OCI-LY1 (cell line): ENCODE results near the gene BMPR1A.
"Not testable (repeated sequence)": the region's sequence is repeated elsewhere in the genome, so short reads cannot be mapped to it uniquely, and the experiment has no call there.

Experiments used
- EZH2 ChIP-seq: fragments of 200-600 bp; sonication (generic), shearing (Covaris generic); IDR thresholded peaks from 2 replicates; pipeline ENCODE4 v1.8.0; 2017; ENCODE audit warnings: borderline replicate concordance, mixed run types, mild to moderate bottlenecking, antibody characterized with exemption, low read length, moderate library complexity, mixed read lengths
- TF ChIP-seq, protein P1 (sequence below): fragments of 200-600 bp; sonication (generic), shearing (Covaris generic); IDR thresholded peaks from 2 replicates; pipeline ENCODE4 v1.5.1; 2017; ENCODE audit warnings: mild to moderate bottlenecking, antibody characterized with exemption, low read length, moderate library complexity, mixed read lengths

DNA sequence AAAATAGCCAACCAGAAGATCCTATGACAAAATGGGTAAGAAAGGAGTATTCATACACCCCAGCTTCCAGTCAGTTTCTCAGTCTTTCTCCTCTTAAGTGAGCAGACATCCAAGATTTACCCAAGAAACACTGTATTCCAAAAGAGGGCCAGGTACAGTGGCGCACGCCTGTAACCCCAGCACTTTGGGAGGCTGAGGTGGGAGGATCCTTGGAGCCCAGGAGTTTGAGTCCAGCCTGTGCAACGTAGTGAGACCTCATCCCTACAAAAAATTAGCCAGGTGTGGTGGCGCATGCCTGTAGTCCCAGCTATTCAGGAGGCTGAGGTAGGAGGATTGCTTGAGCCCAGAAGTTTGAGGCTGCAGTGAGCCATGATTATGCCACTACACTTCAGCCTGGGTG, 191.4 kb downstream of the BMPR1A start:
- TF ChIP-seq, protein P1, sequence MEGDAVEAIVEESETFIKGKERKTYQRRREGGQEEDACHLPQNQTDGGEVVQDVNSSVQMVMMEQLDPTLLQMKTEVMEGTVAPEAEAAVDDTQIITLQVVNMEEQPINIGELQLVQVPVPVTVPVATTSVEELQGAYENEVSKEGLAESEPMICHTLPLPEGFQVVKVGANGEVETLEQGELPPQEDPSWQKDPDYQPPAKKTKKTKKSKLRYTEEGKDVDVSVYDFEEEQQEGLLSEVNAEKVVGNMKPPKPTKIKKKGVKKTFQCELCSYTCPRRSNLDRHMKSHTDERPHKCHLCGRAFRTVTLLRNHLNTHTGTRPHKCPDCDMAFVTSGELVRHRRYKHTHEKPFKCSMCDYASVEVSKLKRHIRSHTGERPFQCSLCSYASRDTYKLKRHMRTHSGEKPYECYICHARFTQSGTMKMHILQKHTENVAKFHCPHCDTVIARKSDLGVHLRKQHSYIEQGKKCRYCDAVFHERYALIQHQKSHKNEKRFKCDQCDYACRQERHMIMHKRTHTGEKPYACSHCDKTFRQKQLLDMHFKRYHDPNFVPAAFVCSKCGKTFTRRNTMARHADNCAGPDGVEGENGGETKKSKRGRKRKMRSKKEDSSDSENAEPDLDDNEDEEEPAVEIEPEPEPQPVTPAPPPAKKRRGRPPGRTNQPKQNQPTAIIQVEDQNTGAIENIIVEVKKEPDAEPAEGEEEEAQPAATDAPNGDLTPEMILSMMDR, result not testable (repeated sequence)
- TF ChIP-seq EZH2, result not testable (repeated sequence)
